A549 (cell line): ENCODE data around the gene NRIP1.

ENCODE experiments used
- CHD2 ChIP-seq: fragments of 150-350 bp; IDR thresholded peaks from 2 replicates; pipeline ENCODE4 v1.6.1; 2014; ENCODE audit warnings: low read length; ENCODE audit not compliant: partially characterized antibody
- POLR2A ChIP-seq: IDR thresholded peaks from 2 replicates; pipeline ENCODE4 v1.6.1; 2012; ENCODE audit warnings: mild to moderate bottlenecking, low read length
- SMC3 ChIP-seq: fragments of >200 bp; sonication (Bioruptor Twin); formaldehyde crosslinking; IDR thresholded peaks from 3 replicates; pipeline ENCODE4 v1.6.1; 2018; ENCODE audit warnings: inconsistent platforms
- ZSCAN20 ChIP-seq: fragments of 250-450 bp; sonication (Bioruptor Pico); IDR thresholded peaks from 2 replicates; pipeline ENCODE4 v1.8.0; 2022; ENCODE audit warnings: mild to moderate bottlenecking, moderate library complexity
- TF ChIP-seq, protein P1 (sequence below): fragments of >200 bp; sonication (Bioruptor Twin); formaldehyde crosslinking; IDR thresholded peaks from 3 replicates; pipeline ENCODE4 v1.5.1; 2016

GRCh38 chr21:14949603-14950002, 115.2 kb downstream of the NRIP1 start:
- TF ChIP-seq, protein P1, sequence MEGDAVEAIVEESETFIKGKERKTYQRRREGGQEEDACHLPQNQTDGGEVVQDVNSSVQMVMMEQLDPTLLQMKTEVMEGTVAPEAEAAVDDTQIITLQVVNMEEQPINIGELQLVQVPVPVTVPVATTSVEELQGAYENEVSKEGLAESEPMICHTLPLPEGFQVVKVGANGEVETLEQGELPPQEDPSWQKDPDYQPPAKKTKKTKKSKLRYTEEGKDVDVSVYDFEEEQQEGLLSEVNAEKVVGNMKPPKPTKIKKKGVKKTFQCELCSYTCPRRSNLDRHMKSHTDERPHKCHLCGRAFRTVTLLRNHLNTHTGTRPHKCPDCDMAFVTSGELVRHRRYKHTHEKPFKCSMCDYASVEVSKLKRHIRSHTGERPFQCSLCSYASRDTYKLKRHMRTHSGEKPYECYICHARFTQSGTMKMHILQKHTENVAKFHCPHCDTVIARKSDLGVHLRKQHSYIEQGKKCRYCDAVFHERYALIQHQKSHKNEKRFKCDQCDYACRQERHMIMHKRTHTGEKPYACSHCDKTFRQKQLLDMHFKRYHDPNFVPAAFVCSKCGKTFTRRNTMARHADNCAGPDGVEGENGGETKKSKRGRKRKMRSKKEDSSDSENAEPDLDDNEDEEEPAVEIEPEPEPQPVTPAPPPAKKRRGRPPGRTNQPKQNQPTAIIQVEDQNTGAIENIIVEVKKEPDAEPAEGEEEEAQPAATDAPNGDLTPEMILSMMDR: no peak
- TF ChIP-seq CHD2: no peak
- TF ChIP-seq SMC3: no peak
- no peak for TF ChIP-seq POLR2A
- TF ChIP-seq ZSCAN20: no peak
